HEK293 (cell line): ENCODE data around the gene RRM1.
"Not testable (repeated sequence)": the region's sequence is repeated elsewhere in the genome, so short reads cannot be mapped to it uniquely, and the experiment has no call there.

ENCODE experiments used
- CTCF ChIA-PET: fragments of 350-600 bp; formaldehyde crosslinking; extraction: SDS; loops from one replicate; lab custom pipeline; 2021; ENCODE audit warnings: antibody characterized with exemption; lab: Yijun Ruan, JAX
- POLR2A ChIA-PET: fragments of 300-600 bp; formaldehyde crosslinking; extraction: SDS; loops from one replicate; lab custom pipeline; 2020; ENCODE audit warnings: antibody characterized with exemption, inconsistent platforms; lab: Yijun Ruan, JAX
- H3K27ac ChIP-seq: fragments of 200-500 bp; sonication (Bioruptor generic); 2 replicates; pipeline ENCODE4 v1.5.1; 2014; ENCODE audit warnings: low read depth, low read length, control low read depth, inconsistent platforms; ENCODE audit errors: extremely low read depth
- H3K36me3 ChIP-seq, 2 experiments: fragments of 200-500 bp in 1 of 2; sonication (Bioruptor generic) in 1 of 2; 1 replicate in 1 of 2; 2 replicates in 1 of 2; pipeline ENCODE4 v1.5.1; 2014 to 2017; ENCODE audit warnings: inconsistent platforms in 2 of 2, low read length in 2 of 2; ENCODE audit not compliant: control insufficient read depth in 2 of 2, insufficient read depth in 1 of 2
- H3K4me1 ChIP-seq: fragments of 200-500 bp; sonication (Bioruptor generic); 2 replicates; pipeline ENCODE4 v1.5.1; 2014; ENCODE audit warnings: mild to moderate bottlenecking, low read length, inconsistent platforms; ENCODE audit not compliant: control insufficient read depth, insufficient read depth
- H3K4me3 ChIP-seq: 2 replicates; pipeline ENCODE4 v1.5.1; 2011; ENCODE audit warnings: low read depth, mild to moderate bottlenecking, control low read depth, low read length, moderate library complexity
- H3K9me3 ChIP-seq: fragments of 200-500 bp; sonication (Bioruptor generic); 2 replicates; pipeline ENCODE4 v1.5.1; 2014; ENCODE audit warnings: low read depth, low read length, inconsistent platforms; ENCODE audit not compliant: control insufficient read depth, insufficient read depth
- KLF16 ChIP-seq: fragments of 450-650 bp; formaldehyde crosslinking; IDR thresholded peaks from 2 replicates; pipeline ENCODE4 v1.5.1; 2017; ENCODE audit warnings: missing biosample characterization, missing genetic modification characterization
- TRIM28 ChIP-seq: IDR thresholded peaks from 2 replicates; pipeline ENCODE4 v1.6.1; 2011; ENCODE audit warnings: low read length, control low read depth, borderline replicate concordance
- ZFP69B ChIP-seq: fragments of 450-650 bp; formaldehyde crosslinking; IDR thresholded peaks from 2 replicates; pipeline ENCODE4 v1.5.1; 2016; ENCODE audit warnings: missing biosample characterization, missing genetic modification characterization
- ZNF175 ChIP-seq: fragments of 450-650 bp; formaldehyde crosslinking; IDR thresholded peaks from 2 replicates; pipeline ENCODE4 v1.5.1; 2016; ENCODE audit warnings: missing biosample characterization, missing genetic modification characterization
- ZNF19 ChIP-seq: fragments of 450-650 bp; formaldehyde crosslinking; IDR thresholded peaks from 2 replicates; pipeline ENCODE4; 2016; ENCODE audit warnings: missing biosample characterization, missing genetic modification characterization, low read depth
- ZNF223 ChIP-seq: fragments of 450-650 bp; formaldehyde crosslinking; IDR thresholded peaks from 2 replicates; pipeline ENCODE4 v1.5.1; 2016; ENCODE audit warnings: missing biosample characterization, missing genetic modification characterization
- ZNF37A ChIP-seq: fragments of 450-650 bp; IDR thresholded peaks from 2 replicates; pipeline ENCODE4 v1.5.1; 2018; ENCODE audit warnings: missing biosample characterization, missing genetic modification characterization
- ZNF514 ChIP-seq: fragments of 450-650 bp; formaldehyde crosslinking; IDR thresholded peaks from 2 replicates; pipeline ENCODE4 v1.5.1; 2016; ENCODE audit warnings: missing biosample characterization, missing genetic modification characterization
- ZNF521 ChIP-seq: fragments of 450-650 bp; formaldehyde crosslinking; IDR thresholded peaks from 2 replicates; pipeline ENCODE4 v1.5.1; 2017; ENCODE audit warnings: missing biosample characterization, mild to moderate bottlenecking, missing genetic modification characterization
- ZNF530 ChIP-seq: fragments of 450-650 bp; formaldehyde crosslinking; IDR thresholded peaks from 2 replicates; pipeline ENCODE4 v1.5.1; 2016; ENCODE audit warnings: low read depth, missing biosample characterization, missing genetic modification characterization
- ZNF544 ChIP-seq: fragments of 450-650 bp; formaldehyde crosslinking; IDR thresholded peaks from 2 replicates; pipeline ENCODE4 v1.5.0; 2017; ENCODE audit warnings: missing biosample characterization, missing genetic modification characterization
- ZNF558 ChIP-seq: fragments of 450-650 bp; formaldehyde crosslinking; IDR thresholded peaks from 2 replicates; pipeline ENCODE4 v1.5.1; 2016; ENCODE audit warnings: missing biosample characterization, missing genetic modification characterization
- ZNF571 ChIP-seq: fragments of 450-650 bp; formaldehyde crosslinking; IDR thresholded peaks from 2 replicates; pipeline ENCODE4 v1.5.0; 2017; ENCODE audit warnings: missing biosample characterization, missing genetic modification characterization
- ZNF600 ChIP-seq: fragments of 450-650 bp; formaldehyde crosslinking; IDR thresholded peaks from 2 replicates; pipeline ENCODE4 v1.5.1; 2016; ENCODE audit warnings: missing biosample characterization, missing genetic modification characterization
- ZNF629 ChIP-seq: fragments of 450-650 bp; formaldehyde crosslinking; IDR thresholded peaks from 2 replicates; pipeline ENCODE4 v1.5.1; 2017; ENCODE audit warnings: missing biosample characterization, missing genetic modification characterization
- ZNF664 ChIP-seq: fragments of 450-650 bp; formaldehyde crosslinking; IDR thresholded peaks from 2 replicates; pipeline ENCODE4 v1.5.1; 2016; ENCODE audit warnings: missing biosample characterization, missing genetic modification characterization
- ZNF747 ChIP-seq: fragments of 450-650 bp; formaldehyde crosslinking; IDR thresholded peaks from 2 replicates; pipeline ENCODE4 v1.5.1; 2016; ENCODE audit warnings: missing biosample characterization, missing genetic modification characterization
- TF ChIP-seq, protein P1 (sequence below): fragments of 450-650 bp; formaldehyde crosslinking; IDR thresholded peaks from 2 replicates; pipeline ENCODE4 v1.5.1; 2016; ENCODE audit warnings: missing biosample characterization, missing genetic modification characterization
- TF ChIP-seq, protein P2 (sequence below): fragments of 450-650 bp; IDR thresholded peaks from 2 replicates; pipeline ENCODE4 v1.5.1; 2018; ENCODE audit warnings: missing biosample characterization, missing genetic modification characterization
- TF ChIP-seq, protein P3 (sequence below): fragments of 450-650 bp; formaldehyde crosslinking; IDR thresholded peaks from 2 replicates; pipeline ENCODE4 v1.5.1; 2016; ENCODE audit warnings: missing biosample characterization, missing genetic modification characterization
- TF ChIP-seq, protein P4 (sequence below): fragments of 450-650 bp; formaldehyde crosslinking; IDR thresholded peaks from 2 replicates; pipeline ENCODE4 v1.5.1; 2016; ENCODE audit warnings: missing biosample characterization, missing genetic modification characterization

The RRM1 gene

DNA sequence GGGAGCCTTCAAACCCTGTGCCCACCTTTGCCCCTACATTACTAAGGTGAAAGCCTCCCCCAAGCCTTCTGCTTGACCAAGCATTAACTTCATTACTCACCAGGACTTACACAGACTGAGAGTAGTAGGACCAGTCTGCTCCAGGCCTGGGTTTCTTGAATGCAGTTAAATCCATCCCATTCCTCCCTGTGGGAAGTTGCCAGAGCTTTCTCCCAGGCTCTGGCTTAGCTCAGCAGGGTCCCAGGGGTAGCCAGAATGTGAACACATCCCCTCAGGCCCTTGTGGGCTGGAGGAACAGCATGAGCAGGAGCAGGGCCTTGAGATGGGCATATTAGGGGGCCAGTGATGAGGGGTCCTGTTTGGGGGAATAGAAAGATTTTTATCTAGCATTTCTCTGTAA lies 59.9 kb downstream of the RRM1 start:
- TF ChIP-seq ZNF571 (tag by site-specific recombination) = no peak
- no peak for TF ChIP-seq ZNF664
- TF ChIP-seq ZNF521 (tag by site-specific recombination) = no peak
- no peak for TF ChIP-seq ZNF223
- H3K27ac ChIP-seq = no peak overlapping the region
- no peaks in the 10 kb centered on the region for H3K9me3 ChIP-seq
- POLR2A ChIA-PET = no interaction called here
- CTCF ChIA-PET = no interaction called here
- H3K4me1 ChIP-seq = no peaks in the 10 kb centered on the region
- H3K4me3 ChIP-seq = no peak overlapping the region
- H3K36me3 ChIP-seq = no peaks in the 10 kb centered on the region

DNA sequence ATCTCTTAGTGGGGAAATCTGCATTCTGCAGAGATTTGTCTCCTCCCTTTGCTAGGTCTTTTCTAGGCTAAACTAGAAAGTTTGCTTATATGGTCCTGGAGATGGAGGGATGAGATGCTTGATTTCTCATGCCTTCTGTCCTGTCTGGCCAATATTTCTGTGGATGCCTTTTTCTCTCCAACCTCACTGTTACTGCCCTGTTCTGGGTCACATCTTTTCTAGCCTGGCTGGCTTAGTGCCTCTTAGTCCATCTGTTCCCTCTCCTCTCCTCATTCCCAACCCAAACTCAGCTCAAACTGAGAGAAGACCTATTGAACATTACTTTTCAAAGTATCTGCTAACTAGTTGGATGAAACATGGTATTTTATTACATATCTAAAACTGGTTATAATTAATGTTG lies 62.0 kb downstream of the RRM1 start:
- POLR2A ChIA-PET = no interaction called here
- no peak for TF ChIP-seq ZNF530 (tag by site-specific recombination)
- TF ChIP-seq ZNF747 (tag by site-specific recombination) = no peak
- TF ChIP-seq, protein P1, sequence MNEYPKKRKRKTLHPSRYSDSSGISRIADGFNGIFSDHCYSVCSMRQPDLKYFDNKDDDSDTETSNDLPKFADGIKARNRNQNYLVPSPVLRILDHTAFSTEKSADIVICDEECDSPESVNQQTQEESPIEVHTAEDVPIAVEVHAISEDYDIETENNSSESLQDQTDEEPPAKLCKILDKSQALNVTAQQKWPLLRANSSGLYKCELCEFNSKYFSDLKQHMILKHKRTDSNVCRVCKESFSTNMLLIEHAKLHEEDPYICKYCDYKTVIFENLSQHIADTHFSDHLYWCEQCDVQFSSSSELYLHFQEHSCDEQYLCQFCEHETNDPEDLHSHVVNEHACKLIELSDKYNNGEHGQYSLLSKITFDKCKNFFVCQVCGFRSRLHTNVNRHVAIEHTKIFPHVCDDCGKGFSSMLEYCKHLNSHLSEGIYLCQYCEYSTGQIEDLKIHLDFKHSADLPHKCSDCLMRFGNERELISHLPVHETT (tag by site-specific recombination) = no peak
- TF ChIP-seq, all 188 proteins: peak for 0
- CTCF ChIA-PET = interaction anchor here (0.7 to 0.8 kb wide), 2 partner anchors 470 to 1493 kb away, joined by 5 read pairs; no protein-coding TSS in a partner anchor
- Histone ChIP-seq H3K9me3 (no peaks in the 10 kb centered on the region), H3K27ac (no peak overlapping the region), H3K36me3 (no peaks in the 10 kb centered on the region), H3K4me3 (no peak overlapping the region), H3K4me1 (no peaks in the 10 kb centered on the region)

DNA sequence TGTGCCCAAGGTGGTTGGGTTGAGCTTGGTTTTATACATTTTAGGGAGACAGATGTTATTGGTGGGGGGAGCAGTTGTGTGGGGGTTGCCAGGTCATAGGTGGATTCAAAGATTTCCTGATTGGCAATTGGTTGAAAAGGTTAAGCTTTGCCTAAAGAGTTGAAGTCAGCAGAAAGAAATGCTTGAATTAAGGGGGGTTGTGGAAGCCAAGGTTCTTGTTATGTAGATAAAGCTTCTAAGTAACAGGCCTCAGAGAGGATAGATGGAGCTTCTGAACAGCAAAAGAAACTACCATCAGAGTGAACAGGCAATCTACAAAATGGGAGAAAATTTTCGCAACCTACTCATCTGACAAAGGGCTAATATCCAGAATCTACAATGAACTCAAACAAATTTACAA lies 64.2 kb downstream of the RRM1 start:
- H3K27ac ChIP-seq, H3K4me3 ChIP-seq, H3K36me3 ChIP-seq, POLR2A ChIA-PET, H3K9me3 ChIP-seq, CTCF ChIA-PET, H3K4me1 ChIP-seq: not testable (repeated sequence)

DNA sequence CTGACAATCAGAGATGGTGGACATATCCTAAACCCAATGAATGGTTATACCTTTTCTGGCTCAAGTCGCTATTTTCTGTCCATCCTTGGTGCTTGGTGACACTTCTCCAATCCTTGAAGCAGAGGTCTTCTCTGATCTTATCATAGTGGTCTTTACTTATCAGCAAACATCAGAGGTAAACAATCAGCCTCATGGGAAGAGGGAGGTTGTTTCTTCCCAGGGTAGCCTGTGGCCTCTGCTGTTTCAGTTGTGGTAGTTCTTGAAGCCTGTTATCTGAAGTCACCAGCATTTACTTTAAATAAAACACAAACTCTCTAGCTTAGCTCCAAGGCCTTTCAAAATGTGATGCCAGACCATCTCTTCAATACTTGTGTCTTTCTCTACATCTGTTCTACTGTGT lies 66.7 kb downstream of the RRM1 start:
- Histone ChIP-seq H3K27ac (no peak overlapping the region), H3K9me3 (no peaks in the 10 kb centered on the region), H3K4me3 (no peak overlapping the region), H3K36me3 (no peaks in the 10 kb centered on the region)
- ChIA-PET CTCF (interaction anchor here (0.9 kb wide), 1 partner anchor 379 kb away, joined by 3 read pairs; no protein-coding TSS in a partner anchor), POLR2A (no interaction called here)
- TF ChIP-seq TRIM28 = no peak
- TF ChIP-seq ZFP69B (tag by site-specific recombination) = no peak
- TF ChIP-seq ZNF629 (tag by site-specific recombination) = no peak
- TF ChIP-seq ZNF37A (tag by site-specific recombination) = no peak
- TF ChIP-seq, protein P2, sequence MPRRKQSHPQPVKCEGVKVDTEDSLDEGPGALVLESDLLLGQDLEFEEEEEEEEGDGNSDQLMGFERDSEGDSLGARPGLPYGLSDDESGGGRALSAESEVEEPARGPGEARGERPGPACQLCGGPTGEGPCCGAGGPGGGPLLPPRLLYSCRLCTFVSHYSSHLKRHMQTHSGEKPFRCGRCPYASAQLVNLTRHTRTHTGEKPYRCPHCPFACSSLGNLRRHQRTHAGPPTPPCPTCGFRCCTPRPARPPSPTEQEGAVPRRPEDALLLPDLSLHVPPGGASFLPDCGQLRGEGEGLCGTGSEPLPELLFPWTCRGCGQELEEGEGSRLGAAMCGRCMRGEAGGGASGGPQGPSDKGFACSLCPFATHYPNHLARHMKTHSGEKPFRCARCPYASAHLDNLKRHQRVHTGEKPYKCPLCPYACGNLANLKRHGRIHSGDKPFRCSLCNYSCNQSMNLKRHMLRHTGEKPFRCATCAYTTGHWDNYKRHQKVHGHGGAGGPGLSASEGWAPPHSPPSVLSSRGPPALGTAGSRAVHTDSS (tag by site-specific recombination) = no peak
- no peak for TF ChIP-seq ZNF558 (tag by site-specific recombination)
- TF ChIP-seq ZNF19 (tag by site-specific recombination) = no peak
- no peak for TF ChIP-seq ZNF175 (tag by site-specific recombination)
- TF ChIP-seq, protein P3, sequence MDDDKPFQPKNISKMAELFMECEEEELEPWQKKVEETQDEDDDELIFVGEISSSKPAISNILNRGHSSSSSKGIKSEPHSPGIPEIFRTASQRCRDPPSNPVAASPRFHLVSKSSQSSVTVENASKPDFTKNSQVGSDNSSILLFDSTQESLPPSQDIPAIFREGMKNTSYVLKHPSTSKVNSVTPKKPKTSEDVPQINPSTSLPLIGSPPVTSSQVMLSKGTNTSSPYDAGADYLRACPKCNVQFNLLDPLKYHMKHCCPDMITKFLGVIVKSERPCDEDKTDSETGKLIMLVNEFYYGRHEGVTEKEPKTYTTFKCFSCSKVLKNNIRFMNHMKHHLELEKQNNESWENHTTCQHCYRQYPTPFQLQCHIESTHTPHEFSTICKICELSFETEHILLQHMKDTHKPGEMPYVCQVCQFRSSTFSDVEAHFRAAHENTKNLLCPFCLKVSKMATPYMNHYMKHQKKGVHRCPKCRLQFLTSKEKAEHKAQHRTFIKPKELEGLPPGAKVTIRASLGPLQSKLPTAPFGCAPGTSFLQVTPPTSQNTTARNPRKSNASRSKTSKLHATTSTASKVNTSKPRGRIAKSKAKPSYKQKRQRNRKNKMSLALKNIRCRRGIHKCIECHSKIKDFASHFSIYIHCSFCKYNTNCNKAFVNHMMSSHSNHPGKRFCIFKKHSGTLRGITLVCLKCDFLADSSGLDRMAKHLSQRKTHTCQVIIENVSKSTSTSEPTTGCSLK (tag by site-specific recombination) = no peak
- TF ChIP-seq KLF16 (tag by site-specific recombination) = no peak
- TF ChIP-seq ZNF530 (tag by site-specific recombination) = no peak
- no peak for TF ChIP-seq ZNF514
- TF ChIP-seq ZNF544 (tag by site-specific recombination) = no peak
- TF ChIP-seq, protein P4, sequence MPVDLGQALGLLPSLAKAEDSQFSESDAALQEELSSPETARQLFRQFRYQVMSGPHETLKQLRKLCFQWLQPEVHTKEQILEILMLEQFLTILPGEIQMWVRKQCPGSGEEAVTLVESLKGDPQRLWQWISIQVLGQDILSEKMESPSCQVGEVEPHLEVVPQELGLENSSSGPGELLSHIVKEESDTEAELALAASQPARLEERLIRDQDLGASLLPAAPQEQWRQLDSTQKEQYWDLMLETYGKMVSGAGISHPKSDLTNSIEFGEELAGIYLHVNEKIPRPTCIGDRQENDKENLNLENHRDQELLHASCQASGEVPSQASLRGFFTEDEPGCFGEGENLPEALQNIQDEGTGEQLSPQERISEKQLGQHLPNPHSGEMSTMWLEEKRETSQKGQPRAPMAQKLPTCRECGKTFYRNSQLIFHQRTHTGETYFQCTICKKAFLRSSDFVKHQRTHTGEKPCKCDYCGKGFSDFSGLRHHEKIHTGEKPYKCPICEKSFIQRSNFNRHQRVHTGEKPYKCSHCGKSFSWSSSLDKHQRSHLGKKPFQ (tag by site-specific recombination) = no peak
- TF ChIP-seq ZNF600 (tag by site-specific recombination) = no peak
- TF ChIP-seq, all 188 proteins: peak for 0
- H3K4me1 ChIP-seq = no peaks in the 10 kb centered on the region
